ENCODE data around the gene UBE2L5. TPM values are rescaled to one million over a fixed set of nuclear protein-coding genes. Genes with fewer than 3 reads are reported as not detected.
"Not testable (repeated sequence)": the region's sequence is repeated elsewhere in the genome, so short reads cannot be mapped to it uniquely, and the experiment has no call there.

UBE2L5 gene
- total RNA-seq, 1 experiment from 2014 or later = not detected

GRCh38 chr13:30421093-30422053 lies 920 bp upstream of the UBE2L5 start:
- peak overlapping the region; percentile 55 for H3K4me3 ChIP-seq
- DNase-seq = peak; percentile 89
- H3K27me3 ChIP-seq = no peaks in the 10 kb centered on the region
- no peaks in the 10 kb centered on the region for H3K36me3 ChIP-seq
- H3K9me3 ChIP-seq = no peaks in the 10 kb centered on the region

- no peaks in the 10 kb centered on the region for H3K36me3 ChIP-seq
- H3K9me3 ChIP-seq = no peaks in the 10 kb centered on the region
- no peak for DNase-seq
- no peaks in the 10 kb centered on the region for H3K27me3 ChIP-seq
- no peak overlapping the region for H3K4me3 ChIP-seq
Measured at GRCh38 chr13:30423891-30424290, 1.6 kb downstream of the UBE2L5 start.

GRCh38 chr13:30429235-30429634 lies 6.9 kb downstream of the UBE2L5 start:
- no peaks in the 10 kb centered on the region for H3K36me3 ChIP-seq
- H3K9me3 ChIP-seq = no peaks in the 10 kb centered on the region
- no peak for DNase-seq
- H3K27me3 ChIP-seq = no peaks in the 10 kb centered on the region
- no peak overlapping the region for H3K4me3 ChIP-seq

- Histone ChIP-seq H3K36me3 (no peaks in the 10 kb centered on the region), H3K9me3 (no peaks in the 10 kb centered on the region), H3K27me3 (no peaks in the 10 kb centered on the region), H3K4me3 (no peak overlapping the region)
- DNase-seq = peak; percentile 74
Measured at GRCh38 chr13:30429721-30430694, 7.7 kb downstream of the UBE2L5 start.

GRCh38 chr13:30431269-30431940 lies 9.1 kb downstream of the UBE2L5 start:
- DNase-seq = no peak
- Histone ChIP-seq H3K9me3 (no peaks in the 10 kb centered on the region), H3K36me3 (no peaks in the 10 kb centered on the region), H3K27me3 (no peaks in the 10 kb centered on the region), H3K4me3 (no peak overlapping the region)

- no peak for DNase-seq
Measured at GRCh38 chr13:30435911-30436451, 13.7 kb downstream of the UBE2L5 start.

GRCh38 chr13:30437177-30437576 lies 14.9 kb downstream of the UBE2L5 start:
- no peak overlapping the region for H3K4me3 ChIP-seq
- H3K9me3 ChIP-seq = no peaks in the 10 kb centered on the region
- no peak for DNase-seq
- H3K36me3 ChIP-seq = no peaks in the 10 kb centered on the region
- H3K27me3 ChIP-seq = no peaks in the 10 kb centered on the region

More at GRCh38 chr13:30435911-30436451, 13.7 kb downstream of the UBE2L5 start:
- H3K27me3 ChIP-seq = no peaks in the 10 kb centered on the region
- no peak overlapping the region for H3K4me3 ChIP-seq
- H3K36me3 ChIP-seq = no peaks in the 10 kb centered on the region
- H3K9me3 ChIP-seq = no peaks in the 10 kb centered on the region

GRCh38 chr13:30438286-30438685 lies 16.0 kb downstream of the UBE2L5 start:
- DNase-seq = no peak
- H3K36me3 ChIP-seq = no peaks in the 10 kb centered on the region
- no peaks in the 10 kb centered on the region for H3K9me3 ChIP-seq
- H3K27me3 ChIP-seq = no peaks in the 10 kb centered on the region
- no peak overlapping the region for H3K4me3 ChIP-seq

- Histone ChIP-seq H3K27me3 (no peaks in the 10 kb centered on the region), H3K36me3 (no peaks in the 10 kb centered on the region), H3K4me3 (no peak overlapping the region), H3K9me3 (no peaks in the 10 kb centered on the region)
- no peak for DNase-seq
Measured at GRCh38 chr13:30440910-30441703, 18.8 kb downstream of the UBE2L5 start.

GRCh38 chr13:30442926-30443325 lies 20.6 kb downstream of the UBE2L5 start:
- Histone ChIP-seq H3K4me3 (no peak overlapping the region), H3K36me3 (no peaks in the 10 kb centered on the region), H3K9me3 (no peaks in the 10 kb centered on the region), H3K27me3 (no peaks in the 10 kb centered on the region)
- no peak for DNase-seq

GRCh38 chr13:30443491-30443890 lies 21.2 kb downstream of the UBE2L5 start:
- not testable (repeated sequence) for DNase-seq, H3K9me3 ChIP-seq, H3K4me3 ChIP-seq, H3K27me3 ChIP-seq, H3K36me3 ChIP-seq

GRCh38 chr13:30443957-30444404 lies 21.7 kb downstream of the UBE2L5 start:
- no peak overlapping the region for H3K4me3 ChIP-seq
- no peaks in the 10 kb centered on the region for H3K9me3 ChIP-seq
- DNase-seq = no peak
- H3K36me3 ChIP-seq = no peaks in the 10 kb centered on the region
- no peaks in the 10 kb centered on the region for H3K27me3 ChIP-seq

GRCh38 chr13:30446126-30446500 lies 23.8 kb downstream of the UBE2L5 start:
- H3K27me3 ChIP-seq = no peaks in the 10 kb centered on the region
- peak overlapping the region; percentile 7; the same call in 1 of the 2 replicates for H3K4me3 ChIP-seq

GRCh38 chr13:30448441-30448840 lies 26.1 kb downstream of the UBE2L5 start:
- Histone ChIP-seq H3K27me3 (no peaks in the 10 kb centered on the region), H3K4me3 (no peak overlapping the region), H3K9me3 (no peaks in the 10 kb centered on the region), H3K36me3 (no peaks in the 10 kb centered on the region)
- DNase-seq = no peak

More at GRCh38 chr13:30446126-30446500, 23.8 kb downstream of the UBE2L5 start:
- H3K36me3 ChIP-seq = no peaks in the 10 kb centered on the region
- DNase-seq = no peak
- H3K9me3 ChIP-seq = no peaks in the 10 kb centered on the region

- Histone ChIP-seq H3K9me3 (no peaks in the 10 kb centered on the region), H3K27me3 (no peaks in the 10 kb centered on the region), H3K4me3 (no peak overlapping the region), H3K36me3 (no peaks in the 10 kb centered on the region)
- DNase-seq = no peak
Measured at GRCh38 chr13:30450066-30450465, 27.8 kb downstream of the UBE2L5 start.

GRCh38 chr13:30451476-30451875 lies 29.2 kb downstream of the UBE2L5 start:
- H3K27me3 ChIP-seq, H3K9me3 ChIP-seq, DNase-seq, H3K36me3 ChIP-seq, H3K4me3 ChIP-seq: not testable (repeated sequence)
